Keratinocyte (primary cell): ENCODE results near the gene WT1. TPM values are rescaled to one million over a fixed set of nuclear protein-coding genes. Genes with fewer than 3 reads are reported as not detected.

Experiments
- DNase-seq: peaks from one replicate; pipeline ENCODE4 v3.0.0-alpha.2; 2011; ENCODE audit warnings: low read depth, missing footprints, low spot score
- FAIRE-seq: peaks from 2 replicates; lab custom pipeline; 2011; peaks lifted over from hg19 to GRCh38; lab: Jason Lieb, UNC
- H2AFZ ChIP-seq: 2 replicates; pipeline ENCODE4 v1.6.0; 2012; ENCODE audit warnings: low read length, control low read depth, inconsistent platforms; ENCODE audit not compliant: control insufficient read depth
- H3K27ac ChIP-seq: 2 replicates; pipeline ENCODE4 v1.5.1; 2011; ENCODE audit warnings: low read length; ENCODE audit not compliant: control insufficient read depth, insufficient read depth
- H3K27me3 ChIP-seq: 3 replicates; pipeline ENCODE4 v1.6.0; 2011; ENCODE audit warnings: low read length; ENCODE audit not compliant: control insufficient read depth, insufficient read depth; ENCODE audit errors: extremely low read depth
- H3K36me3 ChIP-seq, 2 experiments: 2 replicates in 1 of 2; 3 replicates in 1 of 2; pipeline ENCODE4 v1.5.1; 2011; ENCODE audit warnings: low read length in 2 of 2, mild to moderate bottlenecking in 1 of 2; ENCODE audit not compliant: control insufficient read depth in 2 of 2, insufficient read depth in 2 of 2; ENCODE audit errors: extremely low read depth in 1 of 2
- H3K4me1 ChIP-seq: 3 replicates; pipeline ENCODE4 v1.5.1; 2011; ENCODE audit warnings: low read length; ENCODE audit not compliant: control insufficient read depth, insufficient read depth; ENCODE audit errors: extremely low read depth
- H3K4me2 ChIP-seq: 3 replicates; pipeline ENCODE4 v1.6.0; 2011; ENCODE audit warnings: low read depth, low read length; ENCODE audit not compliant: control insufficient read depth, insufficient read depth; ENCODE audit errors: extremely low read depth
- H3K4me3 ChIP-seq, 3 experiments: fragments of 200-600 bp in 1 of 3; sonication (generic) in 1 of 3; 2 replicates in 2 of 3; 3 replicates in 1 of 3; pipeline ENCODE4 v1.5.1; 2011 to 2016; ENCODE audit warnings: low read length in 3 of 3, mild to moderate bottlenecking in 3 of 3, control low read depth in 2 of 3, inconsistent platforms in 1 of 3, low read depth in 1 of 3, mixed read lengths in 1 of 3, mixed run types in 1 of 3, moderate library complexity in 1 of 3; ENCODE audit not compliant: control insufficient read depth in 2 of 3, insufficient read depth in 2 of 3; ENCODE audit errors: extremely low read depth in 1 of 3
- H3K79me2 ChIP-seq: 2 replicates; pipeline ENCODE4 v1.6.0; 2012; ENCODE audit warnings: low read length; ENCODE audit not compliant: control insufficient read depth, insufficient read depth
- H3K9ac ChIP-seq: 3 replicates; pipeline ENCODE4 v1.6.0; 2011; ENCODE audit warnings: low read length; ENCODE audit not compliant: control insufficient read depth, insufficient read depth; ENCODE audit errors: extremely low read depth
- H3K9me1 ChIP-seq: 3 replicates; pipeline ENCODE4 v1.6.0; 2011; ENCODE audit warnings: low read length; ENCODE audit not compliant: control insufficient read depth, insufficient read depth; ENCODE audit errors: extremely low read depth
- H3K9me3 ChIP-seq: 2 replicates; pipeline ENCODE4 v1.5.1; 2012; ENCODE audit warnings: low read depth, low read length; ENCODE audit not compliant: control insufficient read depth
- H4K20me1 ChIP-seq: 3 replicates; pipeline ENCODE4 v1.6.0; 2011; ENCODE audit warnings: low read length; ENCODE audit not compliant: control insufficient read depth, insufficient read depth; ENCODE audit errors: extremely low read depth
- CTCF ChIP-seq, 3 experiments: IDR thresholded peaks in 1 of 3; conservative IDR thresholded peaks in 1 of 3; optimal IDR thresholded peaks in 1 of 3; 2 replicates in 2 of 3; 3 replicates in 1 of 3; pipeline versions ENCODE3 to v1.5.1; 2011; ENCODE audit warnings: low read length in 3 of 3, mild to moderate bottlenecking in 3 of 3, moderate library complexity in 2 of 3, control low read depth in 1 of 3, inconsistent platforms in 1 of 3; ENCODE audit not compliant: insufficient read depth in 2 of 3; ENCODE audit errors: extremely low read depth in 1 of 3
- EZH2 ChIP-seq: IDR thresholded peaks from one replicate; pipeline ENCODE4 v1.6.1; 2012; ENCODE audit warnings: inconsistent platforms, mild to moderate bottlenecking, low read length, moderate library complexity
- dilution Hi-C: fragments of 300-500 bp; cut with MboI; formaldehyde crosslinking; loops from one replicate; pipeline ENCODE4 v1.7.0; 2020; ENCODE audit warnings: low sequenced_read_pairs; ENCODE audit not compliant: extremely low pct_ligation_motif_present
- polyA plus RNA-seq, 5 experiments: library from polyadenylated mRNA; depleted of rRNA in 3 of 5; stranded (reverse) in 3 of 5; stranded (forward) in 1 of 5; unstranded in 1 of 5; fragments of >200 nt; gene quantifications; 1 replicate in 1 of 5; 2 replicates in 3 of 5; 3 replicates in 1 of 5; pipeline versions ENCODE4 v1.2.1 to v1.2.3, GENCODE V29; 2011 to 2012; ENCODE audit warnings: missing spikeins in 2 of 5, low read depth in 1 of 5, low replicate concordance in 1 of 5

WT1 gene
- polyA plus RNA-seq, 1 donor (not counting 4 experiments of a cell fraction or from before 2014, with no cell fraction given): not detected

DNA sequence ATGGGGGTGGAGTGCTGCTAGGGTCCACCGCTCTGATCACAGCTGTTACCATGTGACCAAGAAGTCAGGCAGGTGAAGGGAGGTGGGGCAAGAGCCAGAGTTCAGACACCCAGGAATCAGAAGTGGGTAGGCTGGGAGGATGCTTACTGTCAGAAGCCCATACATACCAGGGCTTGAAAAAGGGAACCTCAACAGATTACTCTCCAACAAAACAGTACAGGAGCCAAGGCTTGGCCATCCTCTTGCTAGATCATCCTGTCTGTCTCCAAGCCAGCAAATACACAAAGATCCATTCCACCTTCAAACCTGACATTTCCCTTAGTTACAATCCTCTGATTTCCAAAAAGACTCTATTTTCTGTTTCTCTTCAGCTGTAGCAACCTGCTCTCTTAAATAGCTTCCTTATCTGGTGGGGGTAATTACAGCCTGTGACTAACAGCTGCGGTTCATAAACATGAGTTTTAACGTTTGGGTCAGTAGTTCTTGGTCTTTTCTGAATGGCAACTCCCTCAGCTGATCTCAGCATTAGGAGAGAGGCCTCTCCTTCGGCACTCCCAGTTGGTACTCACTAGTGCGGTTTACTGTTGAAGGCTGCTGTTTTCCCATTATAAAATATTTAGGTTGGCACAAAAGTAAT lies 31.1 kb upstream of the WT1 start:
- Histone ChIP-seq H3K9me1 (no peaks in the 10 kb centered on the region), H3K27me3 (no peaks in the 10 kb centered on the region), H3K9me3 (no peaks in the 10 kb centered on the region), H2AFZ (no peak overlapping the region), H4K20me1 (no peaks in the 10 kb centered on the region), H3K27ac (no peak overlapping the region), H3K79me2 (no peaks in the 10 kb centered on the region), H3K4me1 (no peaks in the 10 kb centered on the region), H3K9ac (no peak overlapping the region), H3K36me3 (no peaks in the 10 kb centered on the region), H3K4me2 (no peak overlapping the region), H3K4me3 (no peak overlapping the region)
- TF ChIP-seq CTCF (optimal IDR thresholded peaks at IDR 0.05 in 1 of 3, IDR thresholded peaks at IDR 0.05 in 1 of 3, conservative IDR thresholded peaks at IDR 0.05 in 1 of 3; ENCODE audit: extremely low read depth in 1 of 3, insufficient read depth in 2 of 3, low read length in 3 of 3) (no peak), EZH2 (no peak)
- dilution Hi-C loops: no loop called here
- no peak for DNase-seq
- FAIRE-seq: no peak

DNA sequence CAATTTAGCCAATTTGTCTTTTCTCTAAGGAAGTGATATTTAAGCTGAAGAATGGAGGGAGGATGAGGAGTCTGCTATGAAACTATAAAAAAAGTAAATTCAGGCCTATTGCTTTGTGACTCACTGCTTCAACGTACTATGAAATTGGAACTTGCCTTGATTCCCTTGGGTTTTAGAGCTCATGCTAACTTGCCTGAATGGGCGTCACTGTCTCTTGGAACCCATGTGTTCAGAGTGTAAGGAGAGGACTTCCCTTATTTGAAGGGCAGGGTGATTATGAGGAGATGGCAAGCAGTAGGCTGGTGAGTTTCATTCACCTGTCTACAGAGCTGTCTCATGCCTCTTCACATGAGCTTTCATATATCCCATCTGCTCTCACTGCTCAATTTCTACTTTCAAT lies 28.7 kb upstream of the WT1 start:
- Histone ChIP-seq H3K9me1 (no peaks in the 10 kb centered on the region), H3K9me3 (no peaks in the 10 kb centered on the region), H3K27ac (no peak overlapping the region), H3K4me3 (no peak overlapping the region), H4K20me1 (no peaks in the 10 kb centered on the region), H3K36me3 (no peaks in the 10 kb centered on the region), H2AFZ (no peak overlapping the region), H3K27me3 (no peaks in the 10 kb centered on the region), H3K79me2 (no peaks in the 10 kb centered on the region), H3K4me2 (no peak overlapping the region), H3K9ac (no peak overlapping the region), H3K4me1 (no peaks in the 10 kb centered on the region)
- FAIRE-seq (no peak), DNase-seq (no peak)
- TF ChIP-seq EZH2 (no peak), CTCF (optimal IDR thresholded peaks at IDR 0.05 in 1 of 3, IDR thresholded peaks at IDR 0.05 in 1 of 3, conservative IDR thresholded peaks at IDR 0.05 in 1 of 3; ENCODE audit: extremely low read depth in 1 of 3, insufficient read depth in 2 of 3, low read length in 3 of 3) (no peak)
- dilution Hi-C loops: no loop called here
